H1 (cell line): ENCODE measurements around the gene WNT3A. TPM values are rescaled to one million over a fixed set of nuclear protein-coding genes. Genes with fewer than 3 reads are reported as not detected.

ENCODE experiments used
- CTCF ChIA-PET: fragments of 300-600 bp; sonication (Branson Sonifier 250); formaldehyde crosslinking; loops from one replicate; lab custom pipeline; 2021; ENCODE audit not compliant: partially characterized antibody; lab: Charles Lee
- POLR2A ChIA-PET: fragments of 300-600 bp; sonication (Branson Sonifier 250); formaldehyde crosslinking; loops from one replicate; lab custom pipeline; 2021; ENCODE audit warnings: inconsistent platforms; ENCODE audit not compliant: partially characterized antibody; lab: Charles Lee
- DNase-seq, 2 experiments: peaks; one replicate each; pipeline versions ENCODE4 v3.0.0 to v3.0.0-alpha.2; 2010 to 2022; ENCODE audit warnings: low spot score in 2 of 2, low read depth in 1 of 2, mixed read lengths in 1 of 2
- FAIRE-seq: peaks from 2 replicates; lab custom pipeline; 2011; peaks lifted over from hg19 to GRCh38; lab: Jason Lieb, UNC
- H2AFZ ChIP-seq: 2 replicates; pipeline ENCODE4 v1.8.1; 2012; ENCODE audit warnings: low read length, inconsistent platforms
- H2AK5ac ChIP-seq: 2 replicates; pipeline ENCODE4 v1.6.1; 2013; ENCODE audit warnings: low read depth, low read length
- H2BK120ac ChIP-seq: replicated peaks from 2 replicates; pipeline ENCODE3; 2013; ENCODE audit warnings: low read depth, low read length, inconsistent platforms
- H2BK12ac ChIP-seq: 2 replicates; pipeline ENCODE4 v1.6.1; 2013; ENCODE audit warnings: low read depth, low read length
- H2BK15ac ChIP-seq: 2 replicates; pipeline ENCODE4 v1.6.1; 2013; ENCODE audit warnings: low read length
- H2BK20ac ChIP-seq: 2 replicates; pipeline ENCODE4 v1.6.1; 2013; ENCODE audit warnings: low read length
- H2BK5ac ChIP-seq: 2 replicates; pipeline ENCODE4 v1.6.1; 2013; ENCODE audit warnings: low read depth, low read length
- H3K14ac ChIP-seq: 2 replicates; pipeline ENCODE4 v1.6.1; 2013; ENCODE audit warnings: inconsistent platforms; ENCODE audit not compliant: insufficient read length
- H3K18ac ChIP-seq: 2 replicates; pipeline ENCODE4 v1.6.1; 2013; ENCODE audit warnings: low read length; ENCODE audit errors: extremely low read depth
- H3K23ac ChIP-seq: 2 replicates; pipeline ENCODE4 v1.6.1; 2013; ENCODE audit warnings: inconsistent platforms; ENCODE audit not compliant: insufficient read length
- H3K23me2 ChIP-seq: 2 replicates; pipeline ENCODE4 v1.6.1; 2013; ENCODE audit warnings: low read depth, low read length
- H3K27ac ChIP-seq: 2 replicates; pipeline ENCODE4 v1.6.1; 2011; ENCODE audit warnings: low read depth, low read length, inconsistent platforms
- H3K27me3 ChIP-seq, 4 experiments: replicated peaks in 1 of 4; 1 replicate in 1 of 4; 2 replicates in 3 of 4; pipeline versions ENCODE4 v1.6.1 to v1.8.1; 2011 to 2013; ENCODE audit warnings: low read length in 3 of 4, mild to moderate bottlenecking in 3 of 4, inconsistent platforms in 2 of 4, mixed read lengths in 2 of 4, moderate library complexity in 1 of 4; ENCODE audit not compliant: control insufficient read depth in 3 of 4, insufficient read depth in 3 of 4; ENCODE audit errors: extremely low read depth in 1 of 4
- H3K36me3 ChIP-seq, 4 experiments: 2 replicates each; pipeline versions ENCODE4 v1.6.1 to v1.8.1; 2011 to 2013; ENCODE audit warnings: mild to moderate bottlenecking in 4 of 4, low read length in 3 of 4, moderate library complexity in 2 of 4, control low read depth in 1 of 4, inconsistent platforms in 1 of 4; ENCODE audit not compliant: insufficient read depth in 4 of 4, control insufficient read depth in 2 of 4
- H3K4ac ChIP-seq: replicated peaks from 2 replicates; pipeline ENCODE3; 2013; ENCODE audit warnings: low read length, low read depth, mixed read lengths, inconsistent platforms; ENCODE audit not compliant: insufficient read length
- H3K4me1 ChIP-seq, 4 experiments: replicated peaks in 1 of 4; 1 replicate in 1 of 4; 2 replicates in 3 of 4; pipeline versions ENCODE4 v1.6.1 to v1.8.1; 2011 to 2013; ENCODE audit warnings: low read length in 3 of 4, inconsistent platforms in 2 of 4, mixed read lengths in 1 of 4; ENCODE audit not compliant: insufficient read depth in 4 of 4, control insufficient read depth in 3 of 4
- H3K4me2 ChIP-seq, 2 experiments: 2 replicates each; pipeline versions ENCODE4 v1.6.1 to v1.8.1; 2011 to 2013; ENCODE audit warnings: low read depth in 2 of 2, low read length in 2 of 2, control low read depth in 1 of 2, inconsistent platforms in 1 of 2, mild to moderate bottlenecking in 1 of 2; ENCODE audit not compliant: insufficient read depth in 1 of 2
- H3K4me3 ChIP-seq, 4 experiments: fragments of 200-600, 300-600 bp in 1 of 4; sonication (generic), shearing (Covaris generic), sonication (Bioruptor Twin) in 1 of 4; 2 replicates each; pipeline versions ENCODE4 v1.5.1 to v1.8.1; 2011 to 2016; ENCODE audit warnings: low read length in 4 of 4, low read depth in 3 of 4, control low read depth in 2 of 4, inconsistent platforms in 2 of 4, mild to moderate bottlenecking in 2 of 4, mixed read lengths in 1 of 4, moderate library complexity in 1 of 4; ENCODE audit not compliant: insufficient read depth in 2 of 4; ENCODE audit errors: extremely low read depth in 1 of 4
- H3K56ac ChIP-seq: replicated peaks from 2 replicates; pipeline ENCODE3; 2013; ENCODE audit warnings: low read depth, mild to moderate bottlenecking, mixed read lengths, low read length, inconsistent platforms; ENCODE audit not compliant: insufficient read length
- H3K79me1 ChIP-seq: 2 replicates; pipeline ENCODE4 v1.6.1; 2013; ENCODE audit warnings: low read depth, low read length, control low read depth
- H3K79me2 ChIP-seq, 2 experiments: 2 replicates each; pipeline versions ENCODE4 v1.6.1 to v1.8.1; 2012 to 2013; ENCODE audit warnings: low read length in 2 of 2, mild to moderate bottlenecking in 2 of 2, inconsistent platforms in 1 of 2; ENCODE audit not compliant: insufficient read depth in 2 of 2, control insufficient read depth in 1 of 2
- H3K9ac ChIP-seq, 4 experiments: replicated peaks in 1 of 4; 1 replicate in 1 of 4; 2 replicates in 3 of 4; pipeline versions ENCODE4 v1.6.1 to v1.8.1; 2011 to 2013; ENCODE audit warnings: low read depth in 3 of 4, low read length in 3 of 4, control low read depth in 2 of 4, mild to moderate bottlenecking in 2 of 4, moderate library complexity in 2 of 4, inconsistent platforms in 1 of 4; ENCODE audit errors: extremely low read depth in 1 of 4
- H3K9me3 ChIP-seq, 2 experiments: 2 replicates each; pipeline versions ENCODE4 v1.6.1 to v1.8.1; 2012 to 2013; ENCODE audit warnings: mild to moderate bottlenecking in 2 of 2, moderate library complexity in 2 of 2, control low read depth in 1 of 2, inconsistent platforms in 1 of 2, low read depth in 1 of 2, low read length in 1 of 2, mixed read lengths in 1 of 2; ENCODE audit not compliant: insufficient read depth in 2 of 2
- H4K20me1 ChIP-seq, 2 experiments: replicated peaks in 1 of 2; 2 replicates each; pipeline versions ENCODE3 to v1.8.1; 2011 to 2013; ENCODE audit warnings: inconsistent platforms in 2 of 2, low read length in 2 of 2, mild to moderate bottlenecking in 1 of 2; ENCODE audit not compliant: insufficient read depth in 2 of 2, control insufficient read depth in 1 of 2
- H4K5ac ChIP-seq: 2 replicates; pipeline ENCODE4 v1.6.1; 2013; ENCODE audit warnings: low read length, low read depth, mixed read lengths, inconsistent platforms; ENCODE audit not compliant: insufficient read length
- H4K8ac ChIP-seq: 2 replicates; pipeline ENCODE4 v1.8.0; 2013; ENCODE audit warnings: mild to moderate bottlenecking, moderate library complexity, low read length, inconsistent platforms; ENCODE audit not compliant: insufficient read depth; ENCODE audit errors: extremely low read depth
- H4K91ac ChIP-seq: replicated peaks from 2 replicates; pipeline ENCODE3; 2013; ENCODE audit warnings: low read length, mixed read lengths, inconsistent platforms; ENCODE audit not compliant: insufficient read length
- CEBPB ChIP-seq: IDR thresholded peaks from 2 replicates; pipeline ENCODE4 v1.6.1; 2012; ENCODE audit warnings: low read depth, low read length
- CTCF ChIP-seq, 3 experiments: IDR thresholded peaks; 1 replicate in 2 of 3; 2 replicates in 1 of 3; pipeline versions ENCODE4 v1.5.1 to v1.6.1; 2011; ENCODE audit warnings: low read length in 3 of 3, mild to moderate bottlenecking in 3 of 3, inconsistent platforms in 2 of 3, low read depth in 1 of 3, moderate library complexity in 1 of 3; ENCODE audit not compliant: insufficient read depth in 1 of 3; ENCODE audit errors: control extremely low read depth in 1 of 3
- RAD21 ChIP-seq, 2 experiments: IDR thresholded peaks in 1 of 2; conservative IDR thresholded peaks in 1 of 2; 2 replicates each; pipeline ENCODE4 v1.6.1; 2011; ENCODE audit warnings: low read depth in 2 of 2, low read length in 2 of 2, improper control_type of control experiment in 1 of 2, inconsistent platforms in 1 of 2, mild to moderate bottlenecking in 1 of 2, moderate library complexity in 1 of 2
- WGBS, 2 experiments: shearing (Covaris generic) in 1 of 2; methylation state at CpG; one replicate each; pipeline versions ENCODE4 v1.1.6 to v1.1.7; 2013 to 2015; ENCODE audit warnings: low lambda C conversion rate in 2 of 2, mixed read lengths in 2 of 2, inconsistent platforms in 1 of 2, low coverage in 1 of 2, missing lambda C conversion rate in 1 of 2; ENCODE audit not compliant: insufficient replicate concordance in 2 of 2, insufficient coverage in 1 of 2, insufficient read length in 1 of 2; ENCODE audit errors: extremely low coverage in 1 of 2, missing lambda C conversion rate in 1 of 2; 5-methylcytosine and 5-hydroxymethylcytosine counted together
- polyA plus RNA-seq, 7 experiments: library from polyadenylated mRNA; depleted of rRNA in 3 of 7; stranded (reverse) in 5 of 7; unstranded in 2 of 7; fragments of >200 nt in 5 of 7; fragments of 200-250 nt in 2 of 7; gene quantifications; 1 replicate in 5 of 7; 2 replicates in 1 of 7; 4 replicates in 1 of 7; pipeline versions ENCODE4 v1.2.1 to v1.2.3, GENCODE V29; 2011 to 2013; ENCODE audit warnings: missing spikeins in 2 of 7, mixed read lengths in 2 of 7
- total RNA-seq: library from RNA; stranded (reverse); fragmentation: NEBNext Ultra II Directional; extraction: Animal tissue kit (Norgen Biotek cat#: 25700); gene quantifications from 2 replicates; pipeline ENCODE4 v1.2.1, GENCODE V29; 2021

Gene WNT3A
- total and polyA plus RNA-seq, 2 of the 8 experiments (the other 6 are each of a cell fraction or from before 2014, with no cell fraction given): 0.08 to 0.19 TPM

- Histone ChIP-seq H3K9me3 (no peaks in the 10 kb centered on the region), H4K91ac (no peak overlapping the region), H3K36me3 (no peaks in the 10 kb centered on the region), H2BK120ac (no peak overlapping the region), H2AK5ac (no peak overlapping the region), H2BK12ac (no peak overlapping the region), H4K20me1 (peaks cover 0 to 3% of the 10 kb centered on the region in 2 experiments), H3K9ac (no peak overlapping the region), H3K79me1 (no peaks in the 10 kb centered on the region), H3K23ac (no peak overlapping the region), H2AFZ (no peak overlapping the region), H3K14ac (no peak overlapping the region), H3K79me2 (no peaks in the 10 kb centered on the region), H3K4ac (no peak overlapping the region), H3K56ac (no peak overlapping the region), H3K23me2 (peaks cover 4% of the 10 kb centered on the region; the same call in 1 of the 2 replicates), H2BK20ac (no peak overlapping the region), H3K4me2 (no peak overlapping the region), H3K27ac (no peak overlapping the region), H3K4me3 (no peak overlapping the region), H4K8ac (no peak overlapping the region), H3K18ac (no peak overlapping the region), H2BK15ac (no peak overlapping the region), H3K4me1 (peaks cover 0 to 7% (median 2%) of the 10 kb centered on the region in 4 experiments; a peak in 3 of 7 replicates), H2BK5ac (no peak overlapping the region), H4K5ac (no peak overlapping the region), H3K27me3 (peaks cover 34 to 80% (median 73%) of the 10 kb centered on the region in 4 experiments)
- WGBS, 2 experiments: 62% methylated on average over 3 of the region's 4 CpGs; no CpG with 5 or more reads in 1 of the 2 experiments
- ChIA-PET CTCF (interaction anchor here (0.7 to 14.1 kb wide), 3 partner anchors 18 to 409 kb away, joined by 3 to 197 read pairs (median 3); partner anchors contain the start of gene WNT3A), POLR2A (no interaction called here)
- no peak for FAIRE-seq
- TF ChIP-seq RAD21 (IDR thresholded peaks at IDR 0.05 in 1 of 2, conservative IDR thresholded peaks at IDR 0.05 in 1 of 2; ENCODE audit: low read depth in 2 of 2, low read length in 2 of 2): 0 out of 4 replicates have a peak, but pooled peaks of 1 of the 2 experiments have one; percentile 12
- TF ChIP-seq CEBPB: no peak
- peak in 2 of 3 experiments; percentile 18 to 27; a peak in 2 of 4 replicates for TF ChIP-seq CTCF (IDR thresholded peaks at IDR 0.05; ENCODE audit: control extremely low read depth in 1 of 3, insufficient read depth in 1 of 3, low read depth in 1 of 3, low read length in 3 of 3)
- no peak for DNase-seq
Observed at GRCh38 chr1:228062812-228063211, 56.0 kb downstream of the WNT3A start.
